Stimulated activated CD4-positive, alpha-beta T cell treated with anti-CD3 and anti-CD28 coated beads, Interleukin-2, amount 100 ng/mL, for 48 hours (primary cell): ENCODE results near the gene KLF7.

Experiments used
- DNase-seq, 2 donors: peaks; one replicate each; pipeline ENCODE4 v3.0.0-alpha.2; 2020

The KLF7 gene

GRCh38 chr2:207166349-207167098 lies 776 bp upstream of the KLF7 start:
- peak; percentile 52 to 67 for DNase-seq

DNA sequence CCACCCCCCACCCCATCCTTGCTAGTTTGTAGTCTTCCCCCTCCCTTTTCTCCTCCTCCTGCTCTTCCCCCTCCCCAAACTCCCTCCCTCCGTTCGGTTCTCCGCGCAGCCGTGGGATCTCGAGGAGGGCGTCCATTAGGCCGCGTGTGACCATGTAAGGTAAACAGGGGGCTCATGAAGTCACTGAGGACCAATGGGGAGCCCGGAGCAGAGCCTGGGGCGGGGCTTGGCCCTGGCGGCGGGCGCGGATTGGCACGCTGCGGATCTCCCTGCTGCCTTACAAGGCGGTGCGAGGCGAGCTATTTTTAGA lies 246 bp upstream of the KLF7 start:
- DNase-seq = peak; percentile 90 to 91

GRCh38 chr2:207164006-207164831 lies 1.5 kb downstream of the KLF7 start:
- DNase-seq = no peak

GRCh38 chr2:207163756-207164005 lies 2.1 kb downstream of the KLF7 start:
- DNase-seq = no peak

DNA sequence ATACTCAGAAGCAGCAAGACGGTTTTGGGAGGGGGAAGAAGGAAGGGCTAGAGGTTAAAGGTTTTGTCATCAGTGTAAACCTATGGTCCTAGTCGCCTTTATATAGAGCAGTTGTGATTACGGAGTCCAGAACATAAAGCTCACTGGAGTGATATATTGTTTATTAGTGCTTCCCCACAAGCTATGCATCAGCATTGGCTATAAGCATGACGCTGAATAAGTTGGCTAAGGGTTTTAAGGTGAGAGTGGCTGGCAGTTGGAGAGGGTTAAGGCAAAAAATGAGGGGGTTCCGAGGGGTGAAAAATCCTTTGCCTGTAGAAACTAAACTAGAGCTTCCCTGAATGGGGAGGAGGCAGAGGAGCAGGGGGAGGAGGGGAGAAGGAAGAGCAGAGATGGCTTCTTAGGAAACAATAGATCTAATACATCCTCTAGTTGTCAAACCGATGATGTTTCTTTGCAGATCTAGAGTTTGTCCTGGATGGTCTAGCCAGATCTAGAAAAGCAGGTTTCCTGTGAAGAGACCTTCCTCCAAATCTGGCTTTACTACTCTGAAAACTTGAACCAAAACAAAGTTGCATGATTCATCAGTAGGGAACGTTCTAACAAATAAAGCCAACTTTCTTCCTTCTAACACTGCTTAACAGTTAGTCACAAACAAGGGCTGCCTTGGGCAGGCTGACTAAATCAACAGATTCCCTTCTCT lies 2.5 kb downstream of the KLF7 start:
- DNase-seq = no peak

GRCh38 chr2:207162316-207162715 lies 3.4 kb downstream of the KLF7 start:
- DNase-seq = no peak

GRCh38 chr2:207161247-207162123 lies 4.3 kb downstream of the KLF7 start:
- no peak for DNase-seq

GRCh38 chr2:207160115-207160514 lies 5.6 kb downstream of the KLF7 start:
- DNase-seq = no peak

DNA sequence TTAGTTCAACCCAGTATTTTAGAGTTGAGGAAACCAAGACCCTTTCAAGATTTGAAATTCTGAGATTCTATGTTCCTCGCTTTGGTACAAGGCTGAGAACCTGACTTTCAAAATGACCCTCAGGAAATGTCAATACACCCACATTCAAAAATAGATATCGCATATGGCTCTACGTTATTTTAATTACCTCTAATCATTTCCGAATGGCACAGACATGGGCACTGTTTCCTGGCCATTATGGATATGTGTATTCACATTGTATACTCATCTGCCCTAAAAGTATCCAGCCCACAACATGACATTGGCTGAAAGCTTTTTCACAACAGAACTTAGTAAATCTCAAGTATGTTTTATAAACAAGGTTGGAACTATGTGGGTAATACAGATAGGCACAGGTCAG lies 6.7 kb downstream of the KLF7 start:
- DNase-seq = no peak

- no peak for DNase-seq
These were observed 8.0 kb downstream of the KLF7 start for GRCh38 chr2:207157731-207158130.

- no peak for DNase-seq
These were observed 8.6 kb downstream of the KLF7 start for GRCh38 chr2:207157162-207157481.

DNA sequence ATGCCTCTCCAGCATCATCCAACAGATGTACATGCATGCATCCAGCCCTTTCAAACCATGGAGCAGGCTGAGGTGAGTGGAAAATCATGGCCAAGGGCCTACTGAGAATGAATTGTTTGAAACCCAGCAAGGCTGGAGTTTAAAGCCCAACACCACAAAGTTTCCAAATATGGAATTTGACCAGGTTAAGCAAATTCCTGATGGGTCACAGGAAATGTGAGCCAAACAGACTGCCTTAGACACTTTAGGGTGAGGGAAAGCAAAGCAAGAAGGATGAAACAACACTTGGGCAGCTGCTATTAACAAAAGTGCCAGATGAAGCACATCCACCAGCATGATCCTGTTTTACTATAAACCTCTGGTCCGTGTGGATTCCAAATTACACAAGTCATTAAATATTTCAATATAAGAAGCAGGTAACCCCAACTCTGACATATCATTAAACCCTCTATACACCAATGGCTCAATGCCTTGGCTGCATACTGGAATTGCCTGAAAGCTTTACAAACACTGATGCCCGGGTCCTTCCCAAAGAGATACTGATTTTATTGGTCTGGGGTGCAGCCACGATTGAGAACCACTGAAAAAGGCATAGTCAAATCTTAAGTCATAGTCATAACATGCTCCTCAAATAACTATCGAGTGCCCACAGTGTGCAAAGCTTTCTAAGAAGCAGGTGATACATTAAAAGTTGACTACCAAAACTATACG lies 9.1 kb downstream of the KLF7 start:
- no peak for DNase-seq

DNA sequence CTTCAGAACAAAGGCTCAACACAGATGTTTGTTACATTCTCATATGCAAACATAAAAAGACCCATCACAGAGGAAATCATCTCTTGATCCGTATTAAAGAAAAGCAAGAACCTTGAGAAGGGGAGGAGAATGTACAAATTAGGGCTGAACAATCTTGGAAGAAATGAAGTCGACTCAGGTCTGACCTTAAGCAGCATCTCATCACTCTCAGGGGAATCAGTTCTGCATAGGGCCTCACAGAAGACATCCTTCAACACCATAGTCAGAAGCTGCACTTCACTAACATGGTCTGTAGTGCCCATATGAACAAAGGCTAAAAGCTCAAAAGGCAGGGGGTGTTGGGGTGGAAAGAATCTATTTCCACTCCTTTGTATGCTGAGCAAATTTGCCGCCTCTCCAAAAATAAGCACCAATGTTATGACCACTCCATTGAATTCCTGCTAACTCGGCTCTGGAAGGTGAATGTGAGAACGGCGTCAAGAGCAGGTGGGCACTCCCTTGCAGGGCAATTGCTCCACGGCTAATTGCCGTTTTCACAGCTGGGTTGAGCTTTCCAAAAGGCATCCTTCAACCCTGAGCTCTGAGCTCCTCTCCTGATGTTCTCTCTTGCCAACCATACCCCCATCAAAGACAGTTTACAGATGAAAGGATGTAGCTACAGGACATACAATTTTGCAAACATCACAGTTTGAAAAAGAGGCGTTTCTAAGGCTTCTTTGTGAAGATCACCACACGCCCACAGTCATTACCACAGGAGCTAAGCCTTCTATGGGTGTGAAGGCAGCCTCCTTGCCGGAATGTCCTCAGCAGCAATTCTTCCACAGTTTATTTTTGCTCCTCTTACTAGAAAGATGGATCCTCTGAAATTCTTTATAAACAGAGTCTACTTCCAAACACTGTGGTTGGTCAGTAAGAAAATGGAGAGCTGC lies 10.0 kb downstream of the KLF7 start:
- DNase-seq = no peak

- DNase-seq = no peak
These were observed 10.9 kb downstream of the KLF7 start for GRCh38 chr2:207154556-207155510.

DNA sequence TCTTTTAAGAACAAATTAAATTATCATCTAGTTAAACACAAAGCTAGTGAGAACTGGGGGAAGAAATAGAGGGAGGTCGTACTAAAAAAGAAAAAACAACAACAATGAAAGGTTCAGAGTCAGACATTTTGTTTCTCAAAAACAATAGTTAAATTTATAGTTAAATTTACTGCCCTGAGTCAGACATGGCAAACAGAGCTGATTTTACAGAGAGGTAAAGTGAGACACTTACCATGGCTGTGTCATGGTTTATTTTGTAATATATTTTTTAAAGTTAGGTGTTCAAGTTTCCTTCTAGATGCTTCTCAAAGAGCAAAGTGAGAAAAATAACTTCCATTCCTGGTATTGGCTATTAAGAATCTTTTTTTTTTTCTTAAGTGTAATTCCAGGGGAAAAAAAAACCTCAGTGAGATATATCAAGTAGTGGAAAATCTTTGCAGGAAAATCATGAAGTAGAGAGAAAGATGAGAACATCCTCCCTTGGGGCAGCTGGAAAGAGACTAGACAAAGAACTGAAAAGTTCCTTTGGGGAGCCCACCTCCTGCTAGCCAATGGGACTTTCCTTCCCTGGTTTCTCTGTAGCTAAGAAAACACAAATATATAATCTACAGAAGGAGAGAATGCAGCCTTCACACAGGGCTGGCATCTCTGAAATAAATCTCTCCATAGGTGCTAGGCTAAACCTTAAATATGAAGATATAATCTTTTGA lies 12.3 kb downstream of the KLF7 start:
- DNase-seq = no peak

GRCh38 chr2:207151048-207151447 lies 14.7 kb downstream of the KLF7 start:
- DNase-seq = no peak

DNA sequence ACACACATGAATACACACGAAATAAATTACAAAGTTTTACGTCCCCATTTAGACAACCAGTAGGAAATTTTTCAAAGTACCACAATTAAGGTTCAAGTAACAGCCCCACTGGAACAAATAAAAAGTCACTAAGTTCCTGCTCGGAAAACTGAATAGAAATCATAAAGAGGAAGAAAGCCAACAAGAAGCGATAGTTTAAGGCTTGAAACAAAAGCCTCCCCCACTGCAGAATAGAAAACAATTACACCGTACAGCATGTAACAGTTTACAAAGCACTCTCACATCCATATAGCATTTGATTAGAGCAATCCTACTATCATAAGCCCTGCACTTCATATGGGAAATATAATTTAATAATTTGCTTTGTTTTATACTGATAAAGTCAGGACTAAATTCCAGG lies 15.5 kb downstream of the KLF7 start:
- DNase-seq = no peak

DNA sequence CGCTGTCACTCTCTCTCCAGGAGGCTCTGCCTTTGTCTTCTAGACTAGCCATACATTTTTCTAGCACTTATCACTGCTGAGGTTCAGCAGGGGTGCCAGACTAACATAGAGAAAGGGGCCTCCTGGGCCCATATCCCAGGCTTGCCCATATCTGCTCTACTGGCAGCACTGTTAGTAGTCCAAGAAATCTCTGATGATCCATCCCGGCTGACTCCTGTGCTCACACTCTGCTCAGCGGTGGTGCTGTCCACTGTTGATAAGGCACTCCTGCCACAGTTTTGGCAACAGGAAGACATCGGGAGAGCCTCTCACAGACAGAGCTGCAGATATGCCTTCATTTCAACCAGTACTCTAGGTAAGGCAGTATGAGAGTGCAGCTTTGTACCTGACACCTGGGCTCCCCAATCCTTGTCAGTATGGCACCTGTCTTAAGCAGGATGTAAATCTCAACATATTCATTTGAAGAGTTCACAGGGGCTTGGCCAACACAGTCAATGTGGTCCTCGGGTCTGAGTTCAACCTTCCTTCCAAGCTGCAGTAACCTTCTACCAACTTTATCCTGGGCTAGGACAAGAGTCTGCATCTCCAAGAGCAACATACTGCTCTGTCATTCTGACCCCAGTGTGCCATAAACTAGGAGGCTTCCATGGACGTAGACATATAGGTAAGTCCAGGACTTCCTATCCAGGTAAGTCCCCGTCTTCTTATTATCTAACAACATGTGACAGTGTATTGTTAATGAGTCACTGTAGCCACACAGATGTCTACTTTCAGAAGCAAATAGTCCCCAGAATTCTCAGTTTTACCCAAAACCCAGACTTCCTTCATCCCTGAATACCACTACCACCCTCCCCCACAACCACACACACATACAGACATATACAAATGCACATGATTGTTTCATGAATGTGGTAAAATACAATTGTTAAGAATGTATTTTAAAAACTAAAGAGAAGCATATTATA lies 16.2 kb downstream of the KLF7 start:
- DNase-seq = no peak
